ENCODE measurements around the gene MTCL1.

MTCL1 gene

GRCh38 chr18:8794934-8795280 is 89.6 kb downstream of the MTCL1 start:
- no peak for FAIRE-seq

GRCh38 chr18:8795586-8796325 is 90.4 kb downstream of the MTCL1 start:
- no peak for FAIRE-seq

- no peak for FAIRE-seq
These were observed 91.8 kb downstream of the MTCL1 start for GRCh38 chr18:8797206-8797605.

- no peak for FAIRE-seq
These were observed 93.6 kb downstream of the MTCL1 start for GRCh38 chr18:8799001-8799400.

GRCh38 chr18:8799596-8800441 is 94.5 kb downstream of the MTCL1 start:
- FAIRE-seq = no peak

GRCh38 chr18:8800445-8800844 is 95.1 kb downstream of the MTCL1 start:
- FAIRE-seq = no peak

- FAIRE-seq = no peak
These were observed 95.5 kb downstream of the MTCL1 start for GRCh38 chr18:8800876-8801262.

GRCh38 chr18:8801263-8801901 is 96.0 kb downstream of the MTCL1 start:
- no peak for FAIRE-seq

- no peak for FAIRE-seq
These were observed 96.8 kb downstream of the MTCL1 start for GRCh38 chr18:8802017-8802672.

GRCh38 chr18:8803063-8803795 is 97.9 kb downstream of the MTCL1 start:
- FAIRE-seq = no peak

GRCh38 chr18:8803957-8804356 is 98.6 kb downstream of the MTCL1 start:
- no peak for FAIRE-seq

- FAIRE-seq = no peak
These were observed 100.2 kb downstream of the MTCL1 start for GRCh38 chr18:8805552-8805951.

GRCh38 chr18:8806100-8806797 is 100.9 kb downstream of the MTCL1 start:
- FAIRE-seq = no peak

- no peak for FAIRE-seq
These were observed 101.6 kb downstream of the MTCL1 start for GRCh38 chr18:8806798-8807487.

- no peak for FAIRE-seq
These were observed 102.1 kb downstream of the MTCL1 start for GRCh38 chr18:8807488-8807805.

- no peak for FAIRE-seq
These were observed 102.6 kb downstream of the MTCL1 start for GRCh38 chr18:8808001-8808400.

- no peak for FAIRE-seq
These were observed 104.2 kb downstream of the MTCL1 start for GRCh38 chr18:8809514-8809913.

GRCh38 chr18:8810157-8810556 is 104.8 kb downstream of the MTCL1 start:
- no peak for FAIRE-seq

GRCh38 chr18:8811115-8811514 is 105.8 kb downstream of the MTCL1 start:
- FAIRE-seq = no peak

- no peak for FAIRE-seq
These were observed 107.3 kb downstream of the MTCL1 start for GRCh38 chr18:8812631-8813030.

GRCh38 chr18:8813611-8814010 is 108.3 kb downstream of the MTCL1 start:
- no peak for FAIRE-seq

GRCh38 chr18:8814206-8814605 is 108.8 kb downstream of the MTCL1 start:
- no peak for FAIRE-seq
